Measurements from ENCODE around the gene RPRD1B. TPM values are rescaled to one million over a fixed set of nuclear protein-coding genes. Genes with fewer than 3 reads are reported as not detected.

The RPRD1B gene
- total and polyA plus RNA-seq, 2 of the 13 experiments (the other 11 are each of a cell fraction or from before 2014, with no cell fraction given) = 31.1 to 41.5 TPM

- Histone ChIP-seq H4K20me1 (ENCODE audit: insufficient read depth, low read length) (peaks cover 28% of the 10 kb centered on the region), H3K27me3 (ENCODE audit: control insufficient read depth in 1 of 2, insufficient read depth in 2 of 2, low read length in 2 of 2) (no peaks in the 10 kb centered on the region), H3K4me1 (ENCODE audit: insufficient read depth, low read length) (peaks cover 30% of the 10 kb centered on the region), H3K4me2 (ENCODE audit: low read depth, low read length) (no peak overlapping the region), H2AFZ (ENCODE audit: low read length) (no peak overlapping the region), H3K4me3 (replicated peaks in 1 of 3; ENCODE audit: insufficient read depth in 1 of 3, low read depth in 2 of 3, low read length in 3 of 3) (no peak overlapping the region), H3K27ac (ENCODE audit: extremely low read length, insufficient read depth, low read length) (no peak overlapping the region), H3K9me3 (ENCODE audit: low read length) (no peaks in the 10 kb centered on the region), H3K79me2 (ENCODE audit: insufficient read depth, low read length) (peaks cover 47% of the 10 kb centered on the region), H3K36me3 (replicated peaks in 1 of 2; ENCODE audit: control insufficient read depth in 1 of 2, insufficient read depth in 2 of 2, low read length in 2 of 2) (peaks cover 30 to 83% of the 10 kb centered on the region in 2 experiments), H3K9ac (ENCODE audit: insufficient read depth, low read depth, low read length) (no peak overlapping the region)
- in situ Hi-C loops (cut with HindIII; ENCODE audit: extremely low pct_ligation_motif_present, low pct_unique_long_range_greater_than_20kb) (loop anchor here (5.0 to 25.0 kb wide), 4 partner anchors 111 to 356 kb away; partner anchors contain the start of gene TGM2), intact Hi-C loops (cut with micrococcal nuclease; ENCODE audit: unreplicated experiment) (loop anchor here (5.0 kb wide), 1 partner anchor 236 kb away; no protein-coding TSS in a partner anchor)
- CTCF ChIA-PET (ENCODE audit: low intra/inter-chr PET ratio, low total read pairs) = interaction anchor here (6.1 kb wide), 1 partner anchor 166 kb away, joined by 140 read pairs; no protein-coding TSS in a partner anchor
- no TSS peak for BruUV-seq (replicated peaks)
- POLR2A ChIA-PET = no interaction called here
- WGBS (ENCODE audit: low lambda C conversion rate) = 98% methylated on average over 6 of the region's 6 CpGs
- ATAC-seq (no peak), DNase-seq (ENCODE audit: low spot score) (no peak), FAIRE-seq (no peak)
- TF ChIP-seq ATF4 (CRISPR knock-in tag; IDR thresholded peaks at IDR 0.05) = no peak
- TF ChIP-seq ATF3 (CRISPR knock-in tag; IDR thresholded peaks at IDR 0.05) = no peak
- no peak for TF ChIP-seq HNRNPH1 (optimal IDR thresholded peaks at IDR 0.05; ENCODE audit: low read depth, low read length)
- no peak for TF ChIP-seq ZNF180 (CRISPR knock-in tag; IDR thresholded peaks at IDR 0.05; ENCODE audit: borderline replicate concordance, low read depth)
- no peak for TF ChIP-seq NFATC3 (CRISPR knock-in tag; IDR thresholded peaks at IDR 0.05)
- no peak for TF ChIP-seq ZNF563 (CRISPR knock-in tag; IDR thresholded peaks at IDR 0.05)
- no peak for TF ChIP-seq ZNF383 (CRISPR knock-in tag; IDR thresholded peaks at IDR 0.05; ENCODE audit: borderline replicate concordance)
- no peak for TF ChIP-seq ZNF296 (CRISPR knock-in tag; conservative IDR thresholded peaks at IDR 0.05)
- TF ChIP-seq ZFP82 (CRISPR knock-in tag; IDR thresholded peaks at IDR 0.05; ENCODE audit: borderline replicate concordance) = no peak
- no peak for TF ChIP-seq ZNF761 (CRISPR knock-in tag; conservative IDR thresholded peaks at IDR 0.05)
- no peak for TF ChIP-seq ZSCAN9 (CRISPR knock-in tag; IDR thresholded peaks at IDR 0.05; ENCODE audit: borderline replicate concordance)
- no peak for TF ChIP-seq KAT7 (CRISPR knock-in tag; IDR thresholded peaks at IDR 0.05; ENCODE audit: borderline replicate concordance)
- TF ChIP-seq ZFYVE20 (CRISPR knock-in tag; IDR thresholded peaks at IDR 0.05; ENCODE audit: borderline replicate concordance, low read depth) = no peak
- TF ChIP-seq MBD4 (IDR thresholded peaks at IDR 0.05; ENCODE audit: borderline replicate concordance, low read length) = no peak
- no peak for TF ChIP-seq MAX (IDR thresholded peaks at IDR 0.05)
- no peak for TF ChIP-seq ZNF816 (CRISPR knock-in tag; IDR thresholded peaks at IDR 0.05; ENCODE audit: borderline replicate concordance)
- TF ChIP-seq AHR (CRISPR knock-in tag; IDR thresholded peaks at IDR 0.05) = no peak
- TF ChIP-seq SNAI1 (CRISPR knock-in tag; IDR thresholded peaks at IDR 0.05; ENCODE audit: borderline replicate concordance) = no peak
- no peak for TF ChIP-seq HOXA7 (CRISPR knock-in tag; IDR thresholded peaks at IDR 0.05)
These were observed 22.3 kb downstream of the RPRD1B start for GRCh38 chr20:38055848-38056247.
